SKM-1 (cell line): ENCODE measurements around the gene DKK3.

Experiments used
- DNase-seq: peaks from one replicate; lab custom pipeline; 2025; ENCODE audit not compliant: unreplicated experiment; lab: John Stamatoyannopoulos, UW

The DKK3 gene

DNA sequence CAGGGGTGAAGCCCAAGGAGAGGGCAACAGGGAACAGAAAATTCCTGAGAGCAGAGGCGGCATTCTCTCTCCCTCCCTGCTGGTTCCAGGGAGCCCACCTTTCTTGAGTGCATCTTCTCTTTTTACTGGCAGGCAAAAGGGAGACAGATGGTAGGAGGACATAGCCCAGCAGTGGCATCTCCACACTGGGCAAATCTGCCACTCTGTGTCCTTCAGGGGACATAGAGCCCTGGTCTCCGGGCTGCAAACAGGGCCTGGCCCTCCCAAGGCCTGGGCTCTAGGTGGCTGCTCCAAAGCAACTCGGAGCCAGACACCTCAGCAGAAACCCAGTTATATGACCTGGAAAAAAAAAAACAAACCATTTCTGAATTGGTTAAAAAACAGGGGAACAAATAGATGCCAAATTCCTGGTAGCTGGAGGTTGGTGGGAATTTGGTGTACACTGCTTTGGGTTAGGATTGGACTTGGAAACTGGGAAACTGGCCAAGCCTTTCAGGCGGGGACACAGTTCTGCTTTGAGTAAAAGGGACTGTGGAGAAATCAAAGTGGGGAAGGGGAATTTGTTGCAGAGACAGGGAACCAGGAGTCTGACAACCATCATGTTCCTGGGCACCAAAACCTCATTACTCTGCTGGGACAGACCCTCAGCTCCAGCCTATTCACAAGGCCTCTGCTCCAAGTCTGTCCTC, 23.6 kb upstream of the DKK3 start:
- DNase-seq = no peak

DNA sequence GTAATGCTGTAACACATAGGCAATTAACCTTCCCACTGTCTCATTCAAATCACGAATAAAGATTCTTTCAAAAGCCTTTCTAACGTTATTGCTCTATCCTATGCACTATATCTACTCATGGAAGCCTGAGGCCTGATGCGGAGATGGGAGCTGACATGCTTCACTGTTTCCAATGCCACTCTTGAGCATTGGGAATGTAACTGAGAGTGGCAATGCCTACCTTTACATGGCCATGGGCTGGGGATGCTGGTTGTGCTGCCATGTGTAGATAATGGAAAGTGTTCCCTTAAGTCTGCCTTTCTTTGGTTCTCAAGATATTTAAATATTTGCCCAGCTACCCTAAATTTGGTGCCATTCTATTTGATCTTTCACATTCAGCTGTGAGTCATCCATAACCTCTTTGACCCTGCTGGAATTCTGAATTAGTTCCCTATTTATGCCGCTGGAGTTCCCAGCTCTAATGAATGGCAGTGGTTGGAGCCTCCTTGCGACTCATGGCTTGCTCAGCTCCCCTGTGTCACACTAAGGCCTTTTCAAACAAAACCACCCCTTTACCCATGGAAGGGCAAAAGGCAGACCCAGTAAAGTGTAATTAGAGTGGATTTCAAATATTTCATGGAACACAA, 21.4 kb upstream of the DKK3 start:
- DNase-seq = no peak

DNA sequence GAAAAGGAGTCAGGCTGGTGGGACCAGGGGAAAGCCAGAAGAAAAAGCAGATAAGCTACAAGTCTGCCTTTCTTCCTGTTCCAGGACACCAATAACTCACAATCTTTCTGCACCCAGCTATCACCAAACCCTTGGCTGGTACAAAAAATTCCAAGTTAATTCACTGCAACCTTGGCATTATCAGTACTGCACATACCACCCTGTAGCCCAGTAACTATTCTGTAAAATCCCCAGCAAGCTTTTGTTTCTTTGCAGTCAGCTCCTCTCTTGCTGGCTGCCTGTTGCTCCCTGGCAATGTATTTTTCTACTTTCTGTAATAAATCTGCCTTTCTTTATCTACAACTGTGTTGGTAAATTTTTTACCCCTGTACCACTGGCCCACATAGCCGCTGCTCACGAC, 20.7 kb upstream of the DKK3 start:
- no peak for DNase-seq

DNA sequence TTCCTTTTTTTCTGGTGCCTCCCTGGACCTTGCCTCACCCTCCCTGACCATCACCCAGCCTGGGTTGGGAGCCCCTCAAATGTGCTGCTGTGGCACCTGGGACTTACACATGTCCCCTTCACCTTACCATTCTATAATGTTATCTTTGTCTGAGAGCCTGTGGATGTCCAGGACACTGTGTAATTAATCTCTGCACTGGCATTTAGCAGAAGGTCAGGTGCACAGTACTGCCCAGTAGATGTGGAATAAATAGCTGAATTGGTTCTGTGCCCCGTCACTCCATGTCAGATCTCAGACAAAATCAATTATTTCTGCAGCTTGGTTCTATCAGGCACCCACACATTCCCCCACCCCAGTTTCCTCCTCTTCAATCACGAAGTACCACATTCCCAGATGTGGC, 19.9 kb upstream of the DKK3 start:
- DNase-seq = no peak

DNA sequence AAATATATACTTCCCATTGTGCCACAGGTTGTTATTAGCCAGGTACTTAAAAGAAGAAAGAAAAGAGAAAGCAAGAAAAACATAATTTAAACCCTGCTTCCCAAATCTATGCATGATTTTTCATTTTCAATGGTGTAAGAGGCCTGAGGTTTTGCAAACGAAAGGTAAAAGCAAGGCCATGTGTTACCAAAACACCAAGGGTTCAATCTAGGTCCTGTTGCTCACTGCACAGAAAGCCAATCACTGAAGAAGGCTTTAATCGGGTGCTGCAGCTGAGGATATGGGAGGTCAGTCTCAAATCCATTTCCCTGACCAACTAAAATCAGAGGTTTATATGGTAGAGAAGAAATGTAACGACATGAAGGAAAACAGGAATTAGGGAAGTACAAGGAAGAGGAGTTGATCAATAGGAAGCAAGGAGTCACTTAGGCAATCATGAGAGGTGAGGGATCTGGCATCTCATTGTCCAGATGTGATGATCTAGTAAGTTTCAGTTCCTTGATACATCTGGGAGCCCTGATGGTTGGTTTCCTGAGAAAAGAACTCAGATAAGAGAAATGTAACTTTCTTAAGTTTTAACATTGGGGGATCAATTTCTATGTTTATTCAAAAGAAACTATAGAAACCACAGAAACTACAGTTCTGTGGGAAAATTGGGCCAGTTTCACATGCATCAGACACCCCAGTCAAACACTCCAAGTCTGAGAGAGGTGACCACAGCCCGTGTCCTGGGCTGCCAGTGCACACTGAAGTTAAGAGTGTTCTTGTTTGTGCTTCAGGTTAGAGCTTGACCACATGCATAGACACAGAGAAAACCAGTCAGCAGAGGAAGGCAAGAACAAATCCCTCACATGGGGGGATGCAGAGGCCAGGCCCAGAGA, 18.1 kb upstream of the DKK3 start:
- DNase-seq = no peak

DNA sequence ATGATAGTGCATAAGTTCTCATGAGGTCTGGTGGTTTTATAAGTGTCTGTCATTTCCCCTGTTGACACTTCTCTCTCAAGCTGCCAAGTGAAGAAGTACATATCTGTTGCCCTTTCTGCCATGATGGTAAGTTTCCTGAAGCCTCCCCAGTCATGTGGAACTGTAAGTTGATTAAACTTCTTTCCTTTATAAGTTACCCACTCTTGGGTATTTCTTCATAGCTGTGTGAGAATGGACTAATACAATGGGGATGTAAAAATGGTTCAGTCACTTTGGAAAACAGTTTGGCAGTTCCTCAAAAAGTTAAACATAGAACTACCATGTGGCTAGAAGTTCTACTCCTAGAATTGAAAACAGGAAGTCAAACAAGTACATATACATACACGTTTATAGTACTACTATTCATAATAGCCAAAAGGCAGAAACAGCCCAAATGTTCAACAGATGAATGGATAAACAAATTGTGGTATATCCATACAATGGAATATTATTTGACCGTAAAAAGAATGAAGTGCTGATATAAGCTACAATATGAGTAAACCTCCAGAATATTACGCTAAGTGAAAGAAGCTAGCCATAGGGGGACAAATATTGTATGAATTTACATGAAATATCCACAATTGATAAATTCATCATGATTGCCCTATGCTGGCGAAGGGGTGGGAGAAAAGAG, 16.0 kb upstream of the DKK3 start:
- peak; percentile 15 for DNase-seq

DNA sequence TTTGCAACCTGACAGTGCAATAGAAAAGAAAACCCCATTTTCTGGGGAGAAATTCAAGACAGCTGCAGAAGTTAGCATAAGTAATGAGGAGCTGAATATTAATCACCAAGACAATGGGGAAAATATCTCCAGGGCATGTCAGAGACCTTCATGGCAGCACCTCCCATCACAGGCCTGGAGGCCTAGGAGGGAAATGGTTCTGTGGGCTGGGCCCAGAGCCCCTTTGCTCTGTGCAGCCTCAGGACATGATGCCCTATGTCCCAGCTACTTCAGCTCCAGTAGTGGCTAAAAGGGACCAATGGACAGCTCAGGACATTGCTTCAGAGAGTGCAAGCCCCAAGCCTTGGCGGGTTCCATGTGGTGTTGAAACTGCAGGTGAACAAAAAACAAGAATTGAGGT, 14.6 kb upstream of the DKK3 start:
- no peak for DNase-seq

DNA sequence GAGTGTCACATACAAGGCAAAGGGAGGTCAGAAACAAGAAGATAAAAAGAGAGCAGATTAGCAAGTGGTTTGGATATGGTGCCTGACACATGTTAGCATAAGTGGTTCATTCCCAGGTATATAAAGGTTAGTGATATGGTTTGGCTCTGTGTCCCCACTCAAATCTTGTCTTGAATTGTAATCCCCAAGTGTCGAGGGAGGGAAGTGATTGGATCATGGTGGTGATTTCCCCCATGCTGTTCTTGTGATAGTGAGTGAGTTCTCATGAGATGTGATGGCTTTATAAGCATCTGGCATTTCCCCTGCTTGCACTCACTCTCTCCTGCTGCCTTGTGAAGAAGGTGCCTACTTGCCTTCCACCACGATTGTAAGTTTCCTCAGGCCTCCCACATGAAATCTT, 12.1 kb upstream of the DKK3 start:
- DNase-seq = no peak

DNA sequence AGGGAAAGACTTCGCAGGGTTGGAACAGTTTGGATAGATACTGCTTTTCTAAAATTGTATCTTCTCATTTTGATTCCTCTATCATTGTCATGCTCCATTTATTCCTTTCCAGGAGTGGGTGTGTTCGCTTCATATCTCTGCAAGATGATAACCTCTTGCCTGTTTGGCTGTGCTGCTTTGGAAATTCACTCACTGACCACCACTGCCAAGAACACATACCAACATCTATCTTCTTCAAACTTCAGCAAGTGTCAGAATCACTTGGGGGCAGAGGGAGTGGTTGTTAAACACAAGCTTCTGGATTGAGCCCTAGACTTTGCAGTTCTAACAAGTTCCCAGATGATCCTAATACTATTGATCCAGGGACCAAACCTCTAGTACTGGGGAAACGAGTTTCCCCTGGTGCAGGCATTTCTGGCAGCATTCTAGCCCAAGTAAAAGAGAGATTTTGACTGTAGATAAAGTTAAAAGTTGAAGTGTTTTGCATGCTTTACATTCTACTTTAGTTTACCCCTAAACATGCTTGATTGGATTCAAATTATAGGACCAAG, 11.5 kb upstream of the DKK3 start:
- no peak for DNase-seq

DNA sequence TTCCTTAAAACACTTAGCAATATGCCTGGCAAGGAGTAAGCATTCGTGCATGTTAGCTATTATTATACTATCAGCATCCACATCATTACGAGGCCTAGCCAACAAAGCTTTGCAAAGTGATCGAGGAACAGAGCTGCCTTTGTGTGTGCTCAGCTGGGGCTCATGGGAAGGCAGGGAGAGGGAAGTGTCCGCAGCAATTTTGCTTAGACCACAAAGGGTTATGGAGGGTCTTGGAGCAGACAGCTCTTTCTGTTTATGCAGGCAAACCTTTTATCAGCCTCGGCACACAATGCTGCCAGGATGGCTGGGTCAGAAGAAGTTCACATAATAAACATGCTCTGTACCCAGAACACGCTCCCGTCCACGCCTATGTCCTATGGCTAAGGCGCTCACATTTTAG, 10.9 kb upstream of the DKK3 start:
- DNase-seq = no peak

DNA sequence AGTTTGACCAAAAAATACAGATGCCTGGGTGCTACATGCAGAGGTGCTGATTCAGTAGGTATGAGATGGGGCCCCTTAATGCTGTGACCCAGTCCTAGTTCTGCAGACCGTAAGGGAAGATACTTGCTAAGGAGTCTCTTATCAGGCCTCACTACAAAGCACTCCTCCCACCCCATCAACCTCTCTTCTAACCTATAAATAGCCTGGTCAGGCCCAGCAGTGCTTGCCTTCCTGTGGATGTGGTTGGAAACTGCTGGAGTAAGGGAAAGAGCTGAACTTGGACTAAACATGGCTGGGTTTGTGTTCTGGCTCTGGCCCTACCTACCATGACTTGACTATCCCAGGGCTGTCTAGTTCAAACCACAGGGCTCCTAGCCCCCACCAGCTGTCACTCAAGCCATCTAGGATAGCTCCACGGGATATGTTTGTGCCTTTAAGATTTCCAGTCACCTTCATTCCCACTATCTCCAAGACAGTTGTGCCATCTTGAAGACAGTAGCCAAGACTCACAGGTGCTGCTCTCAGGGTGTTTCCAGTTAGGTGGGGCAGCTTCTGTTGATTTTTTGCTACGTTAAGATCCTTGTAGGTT, 9.5 kb upstream of the DKK3 start:
- DNase-seq = no peak

DNA sequence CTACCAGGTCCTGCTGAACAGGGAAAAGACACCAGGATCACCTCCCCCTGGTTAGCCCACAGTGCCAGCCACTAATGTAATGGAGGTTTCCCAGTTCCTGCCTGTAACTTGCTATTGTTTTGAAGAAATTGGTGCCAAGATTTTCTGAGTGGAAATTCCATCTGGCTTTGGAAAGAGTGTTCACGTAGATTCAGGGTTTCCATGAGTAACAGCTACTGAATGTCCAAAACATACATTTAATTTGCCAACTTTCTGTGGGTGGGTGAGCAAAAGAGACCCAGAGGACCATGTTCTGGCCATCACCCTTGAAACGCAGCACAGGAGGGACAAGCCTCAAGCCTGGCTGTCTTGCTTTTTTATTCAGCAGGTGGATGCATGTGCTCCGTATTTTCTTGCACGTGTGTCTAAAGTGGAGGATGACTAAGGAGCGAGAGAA, 8.8 kb upstream of the DKK3 start:
- DNase-seq = no peak

DNA sequence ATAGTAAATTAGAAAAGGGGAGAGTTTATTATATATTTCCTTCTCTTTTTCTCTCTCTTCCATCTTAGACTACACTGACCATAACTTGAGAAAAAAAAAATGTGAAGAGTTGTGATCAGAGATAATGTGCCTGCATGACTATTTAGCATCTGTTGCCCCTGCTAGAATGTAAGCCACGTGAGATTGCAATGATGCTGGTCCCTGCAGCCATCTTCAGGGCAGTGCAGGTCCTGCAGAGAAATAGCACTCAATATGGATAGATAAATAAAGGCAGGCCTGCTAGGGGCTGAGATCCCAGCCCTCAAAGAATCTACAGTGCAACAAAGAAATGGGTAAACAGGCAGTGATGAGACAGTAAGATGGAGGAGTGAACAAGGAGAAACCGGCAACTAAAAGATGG, 7.8 kb upstream of the DKK3 start:
- DNase-seq = no peak

DNA sequence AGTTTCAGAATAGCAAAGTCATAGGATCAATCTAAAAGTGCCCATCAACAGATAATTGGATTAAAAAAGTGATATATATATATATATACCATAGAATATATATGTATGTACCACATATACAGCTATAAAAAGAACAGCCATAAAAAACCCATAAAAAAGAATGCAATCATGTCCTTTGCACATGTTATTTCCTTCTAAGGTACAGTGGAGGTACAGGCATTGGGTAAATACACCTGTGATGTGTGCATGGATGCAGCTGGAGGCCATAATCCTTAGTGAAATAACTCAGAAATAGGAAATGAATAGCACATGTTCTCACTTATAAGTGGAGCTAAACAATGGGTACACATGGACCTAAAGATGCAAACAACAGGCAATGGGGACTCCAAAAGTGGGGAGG, 7.1 kb upstream of the DKK3 start:
- no peak for DNase-seq

DNA sequence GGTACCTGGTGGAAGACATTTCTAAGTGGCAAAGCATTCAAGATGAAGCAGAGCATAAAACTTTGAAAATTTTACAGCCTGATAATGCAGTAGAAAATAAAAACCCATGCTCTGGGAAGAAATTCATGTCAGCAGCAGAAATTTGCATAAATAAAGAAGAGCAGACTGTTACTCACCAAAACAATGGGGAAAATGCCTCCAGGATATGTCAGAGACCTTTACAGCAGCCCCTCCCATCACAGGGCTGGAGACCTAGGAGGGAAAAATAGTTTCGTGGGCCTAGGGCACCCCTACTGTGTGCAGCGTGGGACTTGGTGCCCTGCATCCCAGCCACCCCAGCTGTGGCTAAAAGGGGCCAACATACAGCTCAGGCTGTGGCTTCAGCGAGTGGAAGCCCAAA, 5.4 kb upstream of the DKK3 start:
- DNase-seq = no peak

DNA sequence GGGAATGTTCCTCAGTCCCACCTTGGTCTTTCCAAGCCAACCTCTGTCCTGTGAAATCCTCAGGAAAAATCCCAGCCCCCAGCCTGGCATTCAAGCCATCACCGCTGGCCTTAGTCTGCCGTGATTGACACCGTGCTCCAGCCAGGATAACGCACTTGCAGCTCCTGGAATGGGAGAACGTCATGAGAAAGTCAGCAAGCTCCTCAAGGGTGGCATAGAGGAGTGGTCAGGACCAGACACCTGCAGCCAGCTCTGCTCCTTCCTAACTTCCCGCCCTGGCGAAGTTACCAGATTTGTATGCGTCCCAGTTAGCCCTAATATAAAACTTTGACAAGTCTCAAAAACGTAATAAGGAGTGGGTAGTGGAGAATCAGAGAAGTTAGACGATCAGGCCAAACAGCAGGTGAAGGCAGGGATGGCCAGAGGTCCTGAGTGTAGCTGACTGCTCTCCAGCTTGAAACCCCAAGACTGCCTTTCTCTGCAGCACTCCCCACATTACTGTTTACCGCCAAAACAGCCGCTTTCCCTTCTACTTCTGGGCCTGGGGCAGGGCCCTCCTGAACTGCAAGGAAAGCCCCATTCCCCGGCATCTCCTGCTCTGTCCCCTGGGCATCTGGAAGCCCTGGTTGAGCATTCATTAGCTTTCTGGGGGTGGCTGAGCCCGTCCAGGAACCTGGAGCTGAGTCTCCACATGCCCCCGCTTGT, 1.3 kb upstream of the DKK3 start:
- no peak for DNase-seq

DNA sequence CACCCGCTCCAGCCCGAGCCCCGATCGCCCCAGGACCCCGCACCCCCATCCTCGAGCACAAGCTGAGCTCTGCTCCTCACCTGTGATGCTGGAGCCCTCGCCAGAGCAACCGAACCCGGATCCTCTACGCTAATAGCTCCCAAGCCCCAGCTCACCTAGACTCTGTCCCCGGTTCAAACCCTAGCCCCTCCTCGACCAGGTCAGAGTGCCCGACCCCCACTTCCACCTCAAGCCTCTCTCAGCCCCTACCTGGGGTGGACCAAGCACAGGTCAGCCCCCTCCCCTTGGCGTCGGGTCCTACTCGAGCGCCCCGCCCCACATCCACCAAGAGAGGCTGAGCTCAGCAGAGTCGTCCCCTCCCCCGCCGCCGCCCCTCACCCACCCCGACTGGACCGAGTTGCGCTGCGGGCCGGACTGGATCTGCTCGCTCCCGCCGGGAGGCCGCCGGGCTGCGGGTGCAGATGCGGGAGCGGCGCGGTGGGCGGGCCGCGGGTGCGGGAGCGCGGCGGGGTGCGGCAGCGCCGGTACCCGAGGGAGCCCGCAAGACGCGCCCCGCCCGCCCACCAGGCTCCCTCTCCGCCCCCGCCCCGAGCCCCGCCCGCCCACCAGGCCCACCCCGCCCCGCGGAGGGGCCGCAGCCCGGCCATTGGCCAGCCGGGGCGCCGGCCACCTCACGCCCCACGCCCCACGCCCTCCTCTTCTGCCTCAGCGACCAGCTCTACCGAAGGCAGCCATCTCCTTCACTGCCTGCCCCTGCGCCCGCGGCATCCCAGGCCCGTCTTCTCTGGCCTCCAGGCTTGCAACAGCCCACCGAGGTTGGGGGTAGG, 577 bp upstream of the DKK3 start:
- DNase-seq = no peak

DNA sequence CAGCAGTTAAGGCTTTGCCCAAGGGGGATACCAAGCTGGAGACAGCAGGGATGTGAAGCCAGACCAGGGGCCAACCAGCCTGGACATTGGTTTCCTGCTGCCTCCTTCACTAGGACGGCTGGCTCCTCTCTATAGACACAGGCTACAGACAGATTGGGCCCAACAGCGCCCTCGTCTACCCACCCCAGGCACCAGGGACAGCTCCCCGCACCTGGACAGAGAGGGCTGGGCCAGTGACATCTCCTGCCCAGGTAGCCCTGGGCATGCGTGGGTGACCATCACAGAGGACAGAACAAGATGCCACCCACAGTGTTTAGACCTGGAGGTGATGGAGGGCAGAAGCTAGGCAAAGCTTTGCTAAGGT, 1.2 kb downstream of the DKK3 start:
- DNase-seq = no peak

DNA sequence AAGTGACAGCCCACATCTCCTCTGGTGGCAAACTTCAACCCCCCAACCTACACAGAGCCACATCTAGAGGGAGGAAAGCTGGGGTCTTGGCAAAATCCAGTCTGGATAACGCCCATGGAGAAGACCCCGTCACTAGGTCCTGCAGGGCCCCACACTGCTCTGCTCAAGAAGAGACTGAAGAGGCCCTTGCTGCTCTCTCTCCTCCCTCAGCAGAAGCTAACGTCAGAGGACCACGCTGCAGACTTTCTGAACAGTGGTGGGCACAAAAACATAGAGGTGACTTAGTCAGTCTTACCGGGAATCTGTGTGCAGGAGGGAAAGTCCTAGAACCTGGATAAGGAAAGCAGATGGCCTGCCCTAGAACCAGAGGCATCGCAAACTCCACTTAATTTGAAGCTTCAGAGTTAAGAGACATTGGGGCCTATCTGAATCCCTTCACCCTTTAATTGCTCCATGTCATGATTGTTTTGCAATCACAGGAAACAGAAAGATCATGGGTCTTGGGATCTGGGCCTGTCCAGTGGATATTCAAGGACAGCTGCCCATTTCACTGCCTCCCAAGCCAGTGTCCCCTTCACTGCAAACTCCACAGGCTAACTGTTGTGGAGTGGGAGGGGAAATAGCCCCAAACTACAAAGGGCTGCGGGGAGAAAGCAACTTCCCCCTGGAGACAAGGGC, 1.7 kb downstream of the DKK3 start:
- no peak for DNase-seq
